ENCODE data around the gene OPTC. TPM values are rescaled to one million over a fixed set of nuclear protein-coding genes. Genes with fewer than 3 reads are reported as not detected.

Gene OPTC
- total and polyA plus RNA-seq, 9 of the 15 experiments (the other 6 are each of a cell fraction or from before 2014, with no cell fraction given), result not detected

DNA sequence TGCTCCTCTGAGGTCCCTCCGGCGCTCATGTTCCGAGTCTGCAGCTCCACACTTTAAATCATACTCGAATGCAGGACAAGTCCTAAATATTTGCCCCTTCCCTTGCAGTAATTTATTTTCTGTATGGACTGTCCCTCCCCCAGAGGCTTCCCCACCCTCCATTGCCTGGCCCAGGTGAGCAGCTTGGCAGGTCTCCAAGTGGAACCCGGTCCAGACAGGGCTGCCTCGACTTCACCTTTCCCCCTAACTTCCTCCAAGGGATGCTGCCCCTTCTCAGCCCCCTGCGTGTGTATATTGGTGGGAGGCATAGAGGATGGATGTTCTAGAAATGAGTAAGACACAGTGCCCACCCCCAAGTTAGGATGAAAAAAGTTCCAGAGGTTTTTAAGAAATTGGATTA, 5.4 kb upstream of the OPTC start:
- no peak overlapping the region for H2AFZ ChIP-seq (ENCODE audit: low read depth, low read length)
- H3K36me3 ChIP-seq (ENCODE audit: control insufficient read depth, insufficient read depth, low read length), result no peaks in the 10 kb centered on the region
- WGBS (ENCODE audit: insufficient coverage, low coverage, missing lambda C conversion rate), result 13% methylated on average over 7 of the region's 7 CpGs
- H3K27me3 ChIP-seq (ENCODE audit: control insufficient read depth in 2 of 2, insufficient read depth in 2 of 2, low read length in 2 of 2), result peaks cover 36 to 52% of the 10 kb centered on the region in 2 experiments
- no peaks in the 10 kb centered on the region; the same call in 1 of the 2 replicates for H4K20me1 ChIP-seq (replicated peaks; ENCODE audit: control insufficient read depth, insufficient read depth, low read length)
- intact Hi-C loops (cut with micrococcal nuclease) (no loop called here), in situ Hi-C loops (cut with MboI) (loop anchor here (5.0 kb wide), 2 partner anchors 146 to 216 kb away; no protein-coding TSS in a partner anchor)
- POLR2A ChIA-PET, result interaction anchor here (0.7 to 1.3 kb wide), 5 partner anchors 9 to 218 kb away, joined by 3 to 5 read pairs (median 3); no protein-coding TSS in a partner anchor
- H3K79me2 ChIP-seq (ENCODE audit: control insufficient read depth, insufficient read depth, low read length), result no peaks in the 10 kb centered on the region
- ATAC-seq (no peak), DNase-seq (ENCODE audit: extremely low read depth in 1 of 4, low spot score in 3 of 4) (no peak), FAIRE-seq (no peak)
- H3K4me3 ChIP-seq, result no peak overlapping the region
- no peaks in the 10 kb centered on the region for H3K9me1 ChIP-seq (ENCODE audit: control insufficient read depth, insufficient read depth, low read length)
- peaks cover 0 to 14% of the 10 kb centered on the region in 2 experiments; a peak in 2 of 5 replicates for H3K4me1 ChIP-seq (replicated peaks in 1 of 2; ENCODE audit: control insufficient read depth in 2 of 2, insufficient read depth in 2 of 2, low read length in 2 of 2)
- no peak overlapping the region for H3K9ac ChIP-seq (ENCODE audit: insufficient read depth in 1 of 2, low read depth in 2 of 2, low read length in 2 of 2)
- H3K9me3 ChIP-seq (replicated peaks; ENCODE audit: control insufficient read depth, insufficient read depth, low read depth, low read length), result no peaks in the 10 kb centered on the region
- no peak overlapping the region for H3K27ac ChIP-seq (ENCODE audit: extremely low read depth, low read depth, low read length)
- CTCF ChIA-PET (ENCODE audit: low intra/inter-chr PET ratio), result interaction anchor here (0.6 to 4.3 kb wide), 7 partner anchors 32 to 224 kb away, joined by 3 to 40 read pairs (median 4); no protein-coding TSS in a partner anchor
- H3K4me2 ChIP-seq (ENCODE audit: insufficient read depth, low read length), result no peak overlapping the region
- BruUV-seq (replicated peaks), result no TSS peak
- TF ChIP-seq LCOR (CRISPR knock-in tag; IDR thresholded peaks at IDR 0.05) (no peak), ZNF778 (CRISPR knock-in tag; IDR thresholded peaks at IDR 0.05) (no peak), CEBPB (tag; IDR thresholded peaks at IDR 0.05) (no peak), TCF7L2 (IDR thresholded peaks at IDR 0.05; ENCODE audit: low read depth, low read length) (no peak), ZNF384 (IDR thresholded peaks at IDR 0.05; ENCODE audit: low read depth, low read length) (no peak), COPS2 (conservative IDR thresholded peaks at IDR 0.05) (no peak), CBX1 (IDR thresholded peaks at IDR 0.05; ENCODE audit: low read depth) (no peak), NFIC (IDR thresholded peaks at IDR 0.05) (no peak), RCOR1 (IDR thresholded peaks at IDR 0.05; ENCODE audit: borderline replicate concordance in 1 of 2, low read depth in 2 of 2, low read length in 2 of 2) (no peak), MYNN (IDR thresholded peaks at IDR 0.05) (no peak), MYNN (CRISPR knock-in tag; IDR thresholded peaks at IDR 0.05) (no peak), TSC22D4 (tag; IDR thresholded peaks at IDR 0.05) (no peak), CAMTA2 (CRISPR knock-in tag; conservative IDR thresholded peaks at IDR 0.05) (no peak), EZH2 (IDR thresholded peaks at IDR 0.05; ENCODE audit: borderline replicate concordance, low read depth, low read length) (no peak), HLTF (IDR thresholded peaks at IDR 0.05) (no peak)
- TF ChIP-seq, protein P1, sequence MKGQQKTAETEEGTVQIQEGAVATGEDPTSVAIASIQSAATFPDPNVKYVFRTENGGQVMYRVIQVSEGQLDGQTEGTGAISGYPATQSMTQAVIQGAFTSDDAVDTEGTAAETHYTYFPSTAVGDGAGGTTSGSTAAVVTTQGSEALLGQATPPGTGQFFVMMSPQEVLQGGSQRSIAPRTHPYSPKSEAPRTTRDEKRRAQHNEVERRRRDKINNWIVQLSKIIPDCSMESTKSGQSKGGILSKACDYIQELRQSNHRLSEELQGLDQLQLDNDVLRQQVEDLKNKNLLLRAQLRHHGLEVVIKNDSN (CRISPR knock-in tag; IDR thresholded peaks at IDR 0.05), result no peak
- TF ChIP-seq, protein P2, sequence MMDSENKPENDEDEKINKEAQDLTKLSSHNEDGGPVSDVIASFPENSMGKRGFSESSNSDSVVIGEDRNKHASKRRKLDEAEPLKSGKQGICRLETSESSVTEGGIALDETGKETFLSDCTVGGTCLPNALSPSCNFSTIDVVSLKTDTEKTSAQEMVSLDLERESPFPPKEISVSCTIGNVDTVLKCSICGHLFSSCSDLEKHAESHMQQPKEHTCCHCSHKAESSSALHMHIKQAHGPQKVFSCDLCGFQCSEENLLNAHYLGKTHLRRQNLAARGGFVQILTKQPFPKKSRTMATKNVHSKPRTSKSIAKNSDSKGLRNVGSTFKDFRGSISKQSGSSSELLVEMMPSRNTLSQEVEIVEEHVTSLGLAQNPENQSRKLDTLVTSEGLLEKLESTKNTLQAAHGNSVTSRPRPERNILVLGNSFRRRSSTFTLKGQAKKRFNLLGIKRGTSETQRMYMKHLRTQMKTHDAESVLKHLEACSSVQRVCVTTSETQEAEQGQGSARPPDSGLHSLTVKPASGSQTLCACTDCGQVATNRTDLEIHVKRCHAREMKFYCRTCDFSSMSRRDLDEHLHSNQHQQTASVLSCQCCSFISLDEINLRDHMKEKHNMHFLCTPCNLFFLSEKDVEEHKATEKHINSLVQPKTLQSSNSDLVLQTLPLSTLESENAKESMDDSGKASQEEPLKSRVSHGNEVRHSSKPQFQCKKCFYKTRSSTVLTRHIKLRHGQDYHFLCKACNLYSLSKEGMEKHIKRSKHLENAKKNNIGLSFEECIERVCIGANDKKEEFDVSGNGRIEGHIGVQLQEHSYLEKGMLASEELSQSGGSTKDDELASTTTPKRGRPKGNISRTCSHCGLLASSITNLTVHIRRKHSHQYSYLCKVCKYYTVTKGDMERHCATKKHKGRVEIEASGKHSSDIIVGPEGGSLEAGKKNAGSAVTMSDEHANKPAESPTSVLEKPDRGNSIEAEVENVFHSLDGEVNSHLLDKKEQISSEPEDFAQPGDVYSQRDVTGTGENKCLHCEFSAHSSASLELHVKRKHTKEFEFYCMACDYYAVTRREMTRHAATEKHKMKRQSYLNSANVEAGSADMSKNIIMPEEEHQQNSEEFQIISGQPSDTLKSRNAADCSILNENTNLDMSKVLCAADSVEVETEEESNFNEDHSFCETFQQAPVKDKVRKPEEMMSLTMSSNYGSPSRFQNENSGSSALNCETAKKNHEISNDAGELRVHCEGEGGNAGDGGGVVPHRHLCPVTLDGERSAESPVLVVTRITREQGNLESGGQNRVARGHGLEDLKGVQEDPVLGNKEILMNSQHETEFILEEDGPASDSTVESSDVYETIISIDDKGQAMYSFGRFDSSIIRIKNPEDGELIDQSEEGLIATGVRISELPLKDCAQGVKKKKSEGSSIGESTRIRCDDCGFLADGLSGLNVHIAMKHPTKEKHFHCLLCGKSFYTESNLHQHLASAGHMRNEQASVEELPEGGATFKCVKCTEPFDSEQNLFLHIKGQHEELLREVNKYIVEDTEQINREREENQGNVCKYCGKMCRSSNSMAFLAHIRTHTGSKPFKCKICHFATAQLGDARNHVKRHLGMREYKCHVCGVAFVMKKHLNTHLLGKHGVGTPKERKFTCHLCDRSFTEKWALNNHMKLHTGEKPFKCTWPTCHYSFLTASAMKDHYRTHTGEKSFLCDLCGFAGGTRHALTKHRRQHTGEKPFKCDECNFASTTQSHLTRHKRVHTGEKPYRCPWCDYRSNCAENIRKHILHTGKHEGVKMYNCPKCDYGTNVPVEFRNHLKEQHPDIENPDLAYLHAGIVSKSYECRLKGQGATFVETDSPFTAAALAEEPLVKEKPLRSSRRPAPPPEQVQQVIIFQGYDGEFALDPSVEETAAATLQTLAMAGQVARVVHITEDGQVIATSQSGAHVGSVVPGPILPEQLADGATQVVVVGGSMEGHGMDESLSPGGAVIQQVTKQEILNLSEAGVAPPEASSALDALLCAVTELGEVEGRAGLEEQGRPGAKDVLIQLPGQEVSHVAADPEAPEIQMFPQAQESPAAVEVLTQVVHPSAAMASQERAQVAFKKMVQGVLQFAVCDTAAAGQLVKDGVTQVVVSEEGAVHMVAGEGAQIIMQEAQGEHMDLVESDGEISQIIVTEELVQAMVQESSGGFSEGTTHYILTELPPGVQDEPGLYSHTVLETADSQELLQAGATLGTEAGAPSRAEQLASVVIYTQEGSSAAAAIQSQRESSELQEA (IDR thresholded peaks at IDR 0.05; ENCODE audit: low read depth), result no peak

Data from K562 (cell line).